ENCODE measurements around the gene RNF141.

Gene RNF141

DNA sequence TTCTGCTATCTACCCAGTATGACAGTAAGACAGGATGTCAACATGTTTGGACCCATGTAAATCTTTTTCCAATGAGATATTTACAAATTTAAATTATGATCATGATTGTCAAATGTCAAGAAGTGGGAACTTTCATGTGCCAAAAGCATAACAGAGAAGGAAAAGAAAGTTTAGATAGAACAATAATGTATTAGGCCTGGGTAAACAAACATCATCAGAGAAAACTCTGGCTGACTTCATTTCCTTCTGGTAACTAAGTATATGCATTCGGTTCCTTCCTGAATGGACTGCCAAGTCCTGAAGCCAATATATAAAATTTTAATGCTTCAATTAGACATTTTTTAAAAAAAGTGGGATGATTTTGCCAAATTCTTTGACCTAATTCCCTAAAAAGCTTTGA lies 16.5 kb downstream of the RNF141 start:
- no peak for TF ChIP-seq POLR2A (IDR thresholded peaks at IDR 0.05; ENCODE audit: low read depth, low read length)
- DNase-seq (ENCODE audit: insufficient read length, low spot score) (no peak), FAIRE-seq (no peak)

DNA sequence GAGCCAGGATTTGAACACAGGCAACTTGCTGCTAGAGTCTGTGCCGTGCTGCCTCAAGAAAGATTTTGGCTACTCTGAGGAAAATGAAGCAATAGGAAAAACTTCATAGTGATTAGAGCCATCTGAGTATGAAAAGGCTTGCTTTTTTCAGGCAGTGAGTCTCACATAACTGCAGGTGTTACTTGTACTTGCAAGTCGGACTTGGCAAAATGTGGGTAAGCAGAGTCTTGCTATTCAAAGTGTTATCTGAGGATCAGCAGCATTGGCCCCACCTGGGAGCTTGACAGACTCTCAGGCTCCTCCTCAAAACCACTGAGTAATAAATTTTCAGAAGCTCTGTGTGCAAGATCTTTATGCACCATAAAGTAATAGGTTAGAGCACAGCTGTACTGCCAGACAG lies 18.1 kb downstream of the RNF141 start:
- DNase-seq (ENCODE audit: insufficient read length, low spot score): no peak
- TF ChIP-seq POLR2A (IDR thresholded peaks at IDR 0.05; ENCODE audit: low read depth, low read length): no peak
- no peak for FAIRE-seq

DNA sequence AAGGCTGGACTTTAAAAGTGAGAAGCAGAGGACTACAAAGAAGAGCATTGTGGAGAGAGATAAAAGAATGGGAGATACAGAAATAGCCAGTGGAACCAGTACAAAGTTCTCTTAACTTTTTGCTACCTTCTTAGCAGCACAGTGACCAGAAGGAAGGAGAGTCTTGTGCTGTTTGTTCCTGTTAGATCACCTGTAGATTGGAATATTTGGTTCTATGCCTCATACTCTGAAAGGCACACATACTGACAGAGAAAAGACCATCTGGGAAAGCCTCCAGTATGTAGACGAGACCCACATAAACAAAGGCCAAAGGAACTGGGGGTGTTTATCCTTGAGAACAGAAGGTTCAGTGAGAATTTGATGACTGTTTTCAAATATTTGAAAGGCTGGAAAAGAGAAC lies 18.7 kb downstream of the RNF141 start:
- no peak for TF ChIP-seq POLR2A (IDR thresholded peaks at IDR 0.05; ENCODE audit: low read depth, low read length)
- FAIRE-seq: no peak
- DNase-seq (ENCODE audit: insufficient read length, low spot score): no peak

DNA sequence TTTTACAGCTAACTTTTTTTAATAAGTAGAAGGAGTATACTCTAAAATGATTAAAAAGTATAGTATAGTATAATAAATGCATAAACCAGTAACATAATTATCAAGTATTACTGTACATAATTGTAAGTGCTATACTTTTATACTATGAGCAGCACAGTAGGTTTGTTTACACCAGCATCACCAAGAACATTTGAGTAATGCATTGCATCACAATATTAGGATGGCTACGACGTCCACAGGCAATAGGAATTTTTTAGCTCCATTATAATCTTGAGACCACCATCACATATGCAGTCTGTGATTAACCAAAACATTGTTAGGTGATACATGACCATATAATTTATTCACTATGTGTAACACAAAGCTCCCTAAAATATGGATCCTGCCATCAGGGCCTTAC lies 20.4 kb downstream of the RNF141 start:
- TF ChIP-seq POLR2A (IDR thresholded peaks at IDR 0.05; ENCODE audit: low read depth, low read length): no peak
- DNase-seq (ENCODE audit: insufficient read length, low spot score) (no peak), FAIRE-seq (no peak)

DNA sequence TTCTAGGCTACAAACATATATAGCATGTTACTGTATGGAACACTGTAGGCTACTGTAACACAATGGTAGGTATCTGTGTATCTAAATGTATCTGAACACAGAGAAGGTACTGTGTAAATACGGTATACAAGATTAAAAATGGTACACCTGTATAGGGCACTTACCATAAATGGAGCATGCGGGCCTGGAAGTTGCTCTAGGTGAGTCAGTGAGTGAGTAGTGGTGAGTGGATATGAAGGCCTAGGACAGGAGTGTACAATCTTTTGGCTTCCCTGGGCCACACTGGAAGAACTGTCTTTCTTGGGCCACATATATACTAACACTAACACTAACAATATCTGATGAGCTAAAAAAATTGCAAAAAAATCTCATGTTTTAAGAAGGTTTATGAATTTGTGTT lies 21.4 kb downstream of the RNF141 start:
- no peak for TF ChIP-seq POLR2A (IDR thresholded peaks at IDR 0.05; ENCODE audit: low read depth, low read length)
- DNase-seq (ENCODE audit: insufficient read length, low spot score) (no peak), FAIRE-seq (no peak)

DNA sequence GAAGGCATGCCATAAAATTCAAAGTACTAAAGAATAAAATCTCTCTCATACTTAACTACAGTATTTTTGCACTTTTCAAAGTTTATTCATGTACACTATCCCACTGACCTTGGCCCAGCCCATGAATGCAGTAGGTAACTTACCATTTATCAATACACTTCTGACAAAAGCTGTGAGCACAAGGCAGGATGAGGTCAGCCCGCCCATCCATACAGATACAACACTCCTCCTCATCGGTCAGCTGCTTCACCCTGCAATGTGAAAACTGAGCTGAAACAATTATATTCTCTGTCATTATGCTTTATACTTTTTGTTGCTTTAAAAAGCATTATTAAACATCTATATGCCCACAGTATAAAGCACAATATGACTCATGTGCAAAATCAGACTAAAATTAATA lies 22.1 kb downstream of the RNF141 start:
- FAIRE-seq (no peak), DNase-seq (ENCODE audit: insufficient read length, low spot score) (no peak)
- TF ChIP-seq POLR2A (IDR thresholded peaks at IDR 0.05; ENCODE audit: low read depth, low read length): no peak

DNA sequence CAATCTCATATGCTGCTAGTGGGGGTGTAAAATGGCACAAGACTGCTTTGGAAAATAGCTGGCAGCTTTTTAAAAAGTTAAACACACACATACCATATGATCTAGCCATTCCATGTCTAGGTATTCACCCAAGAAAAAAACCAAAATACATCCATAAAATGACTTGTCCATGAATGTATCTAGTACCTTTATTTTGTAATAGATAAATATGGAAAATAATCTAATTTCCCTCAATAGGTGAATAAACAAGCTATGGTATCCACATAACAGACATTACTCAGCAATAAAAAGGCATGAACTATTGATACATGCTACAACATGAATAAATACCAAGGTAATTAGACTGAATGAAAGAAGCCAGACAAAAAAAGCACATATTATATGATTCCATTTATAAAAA lies 22.9 kb downstream of the RNF141 start:
- FAIRE-seq (no peak), DNase-seq (ENCODE audit: insufficient read length, low spot score) (no peak)
- no peak for TF ChIP-seq POLR2A (IDR thresholded peaks at IDR 0.05; ENCODE audit: low read depth, low read length)

DNA sequence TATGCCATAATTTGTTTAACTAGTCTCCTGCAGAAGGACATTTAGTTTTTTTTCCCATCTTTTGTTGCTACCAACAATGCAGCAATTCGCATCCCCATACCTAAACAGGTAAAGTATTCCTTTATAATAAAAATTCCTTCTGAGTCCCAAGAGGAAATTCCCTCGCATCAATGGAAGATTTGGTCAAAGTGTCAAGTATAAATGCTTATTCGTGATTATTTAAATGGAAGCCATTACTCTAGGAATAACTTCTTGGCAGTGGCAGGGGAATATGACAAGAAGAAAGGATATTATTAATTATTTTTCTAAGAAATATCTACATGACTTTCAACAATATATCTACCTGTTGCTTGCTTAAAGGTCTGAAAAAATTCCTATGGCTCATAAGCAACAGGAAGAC lies 25.6 kb downstream of the RNF141 start:
- FAIRE-seq (no peak), DNase-seq (ENCODE audit: insufficient read length, low spot score) (no peak)
- TF ChIP-seq POLR2A (IDR thresholded peaks at IDR 0.05; ENCODE audit: low read depth, low read length): no peak

DNA sequence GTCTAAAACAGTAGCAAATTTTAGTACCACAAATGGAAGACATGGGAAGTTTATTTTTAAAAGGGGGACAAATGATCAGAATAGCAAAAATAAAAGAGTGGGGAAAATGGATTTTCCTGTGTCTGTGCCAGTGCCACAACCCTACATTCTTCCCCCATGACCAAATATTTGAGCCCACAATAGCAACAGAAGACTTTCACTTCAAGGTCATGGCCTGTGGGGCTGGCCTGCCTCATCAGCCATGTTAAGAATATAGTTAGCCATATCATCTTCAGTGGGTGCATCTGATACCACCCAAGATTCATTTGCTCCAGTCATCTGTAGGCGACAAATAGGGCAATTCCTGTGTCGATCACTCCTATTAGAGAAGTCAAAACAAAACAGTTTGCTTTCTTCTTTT lies 26.3 kb downstream of the RNF141 start:
- DNase-seq (ENCODE audit: insufficient read length, low spot score): no peak
- FAIRE-seq: no peak

DNA sequence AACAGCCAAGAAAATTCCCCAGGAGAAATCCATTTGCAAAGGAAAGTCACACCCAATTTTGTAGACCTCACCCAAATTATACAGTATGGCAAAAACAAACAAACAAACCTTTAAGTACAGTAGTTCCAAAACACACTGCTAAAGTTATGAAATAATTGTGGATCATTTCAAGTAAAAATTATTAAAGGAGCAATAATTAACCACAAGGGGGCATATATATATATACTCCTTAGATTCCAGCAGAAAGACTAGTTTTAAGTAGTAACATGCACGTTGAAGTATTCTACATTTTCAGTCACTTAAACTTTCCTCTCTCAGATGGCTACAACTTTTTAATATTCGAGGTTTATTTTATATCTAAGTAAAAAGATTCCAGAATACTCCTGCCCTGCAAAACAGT lies 26.8 kb downstream of the RNF141 start:
- DNase-seq (ENCODE audit: insufficient read length, low spot score) (no peak), FAIRE-seq (no peak)
- TF ChIP-seq POLR2A (IDR thresholded peaks at IDR 0.05; ENCODE audit: low read depth, low read length): no peak

More for the DNA sequence above, 26.3 kb downstream of the RNF141 start:
- no peak for TF ChIP-seq POLR2A (IDR thresholded peaks at IDR 0.05; ENCODE audit: low read depth, low read length)

DNA sequence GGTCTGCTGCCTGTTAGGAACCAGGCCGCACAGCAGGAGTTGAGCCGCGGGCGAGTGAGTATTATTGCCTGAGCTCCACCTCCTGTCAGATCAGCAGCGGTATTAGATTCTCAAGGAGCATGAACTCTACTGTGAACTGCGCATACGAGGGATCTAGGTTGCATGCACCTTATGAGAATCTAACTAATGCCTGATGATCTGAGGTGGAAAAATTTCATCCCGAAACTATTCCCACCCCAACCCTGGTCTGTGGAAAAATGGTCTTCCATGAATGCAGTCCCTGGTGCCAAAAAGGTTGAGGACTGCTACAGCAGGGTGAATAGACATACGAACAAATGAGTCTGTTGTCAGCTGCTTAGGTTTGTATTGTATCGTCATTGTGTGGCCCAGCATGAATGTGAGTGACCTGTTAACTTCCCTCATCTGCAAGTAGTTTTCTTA lies 29.8 kb downstream of the RNF141 start:
- no peak for DNase-seq (ENCODE audit: insufficient read length, low spot score)
- no peak for FAIRE-seq
- TF ChIP-seq POLR2A (IDR thresholded peaks at IDR 0.05; ENCODE audit: low read depth, low read length): no peak

DNA sequence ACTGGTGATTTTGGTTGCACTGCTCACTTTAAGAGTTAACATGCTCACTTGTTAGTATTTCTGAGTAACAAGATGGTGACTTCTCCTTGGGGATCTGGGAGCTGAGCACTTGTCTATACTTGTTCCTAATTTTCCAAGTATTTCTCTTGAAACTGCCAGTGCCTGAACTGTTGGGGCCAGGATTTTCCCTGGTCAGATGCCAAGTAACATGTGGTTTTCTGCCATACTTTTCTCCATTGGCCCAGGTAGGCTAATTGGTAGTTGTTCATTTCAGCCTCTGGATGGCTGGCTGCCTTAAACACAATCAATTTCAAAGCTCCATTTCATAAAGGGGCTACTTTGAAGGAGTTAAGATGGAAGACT lies 35.0 kb downstream of the RNF141 start:
- no peak for DNase-seq (ENCODE audit: insufficient read length, low spot score)
- FAIRE-seq: no peak
- TF ChIP-seq POLR2A (IDR thresholded peaks at IDR 0.05; ENCODE audit: low read depth, low read length): no peak

DNA sequence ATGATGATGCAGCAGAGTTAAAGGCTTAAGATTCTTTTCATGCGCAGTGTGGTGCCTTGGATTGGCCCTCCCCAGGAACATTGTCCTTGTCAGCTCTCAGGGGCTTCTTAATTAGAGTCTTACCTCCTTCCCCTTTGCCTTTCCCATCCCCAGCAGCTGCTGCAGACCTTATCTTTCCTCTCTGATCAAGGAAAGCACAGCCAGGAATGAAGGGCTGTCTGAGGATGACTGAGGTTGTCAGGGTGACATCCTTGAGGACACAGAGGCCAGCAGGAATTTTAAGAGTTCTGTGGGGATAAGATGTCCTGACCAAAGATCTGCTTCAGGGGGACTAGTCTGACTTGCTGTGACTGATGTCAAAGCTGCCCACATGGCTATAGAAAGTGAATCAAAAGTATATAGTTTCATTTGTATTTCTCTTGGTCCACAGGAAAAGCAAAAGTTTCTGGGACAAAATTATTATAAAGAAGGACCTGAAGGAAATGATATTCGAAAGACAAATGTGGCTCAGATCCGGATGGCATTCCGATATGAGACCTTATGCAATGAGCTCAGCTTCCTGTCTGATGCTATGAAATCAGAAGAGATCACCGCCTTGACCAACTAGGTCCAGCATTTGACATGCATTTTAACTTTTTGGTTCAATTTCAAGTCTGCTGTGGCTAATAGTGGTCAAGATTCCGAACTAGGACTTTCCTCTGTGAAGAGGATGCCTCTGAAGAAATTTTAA lies 35.5 kb downstream of the RNF141 start:
- no peak for FAIRE-seq

DNA sequence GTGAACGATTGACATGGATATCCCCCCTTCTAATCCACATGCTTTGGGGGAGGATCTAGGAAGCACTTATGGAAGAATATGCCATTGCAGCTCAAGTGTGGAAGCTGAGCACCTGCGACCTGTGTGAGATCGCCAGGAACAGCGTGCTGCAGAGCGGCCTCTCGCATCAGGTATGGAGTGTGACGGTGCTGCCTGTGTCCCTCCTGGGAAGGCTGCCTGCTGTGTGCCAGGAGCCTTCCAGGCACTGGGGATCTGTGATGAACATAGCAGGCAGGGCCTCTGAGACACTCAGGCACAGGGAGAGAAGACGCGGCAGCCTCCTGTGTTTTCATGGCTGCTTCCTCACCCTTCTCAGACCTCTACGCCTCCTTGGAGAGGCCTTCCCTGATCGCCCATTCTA lies 36.5 kb downstream of the RNF141 start:
- FAIRE-seq (no peak), DNase-seq (ENCODE audit: insufficient read length, low spot score) (no peak)
- no peak for TF ChIP-seq POLR2A (IDR thresholded peaks at IDR 0.05; ENCODE audit: low read depth, low read length)

More for the DNA sequence above, 35.5 kb downstream of the RNF141 start:
- no peak for DNase-seq (ENCODE audit: insufficient read length, low spot score)
- TF ChIP-seq POLR2A (IDR thresholded peaks at IDR 0.05; ENCODE audit: low read depth, low read length): no peak

DNA sequence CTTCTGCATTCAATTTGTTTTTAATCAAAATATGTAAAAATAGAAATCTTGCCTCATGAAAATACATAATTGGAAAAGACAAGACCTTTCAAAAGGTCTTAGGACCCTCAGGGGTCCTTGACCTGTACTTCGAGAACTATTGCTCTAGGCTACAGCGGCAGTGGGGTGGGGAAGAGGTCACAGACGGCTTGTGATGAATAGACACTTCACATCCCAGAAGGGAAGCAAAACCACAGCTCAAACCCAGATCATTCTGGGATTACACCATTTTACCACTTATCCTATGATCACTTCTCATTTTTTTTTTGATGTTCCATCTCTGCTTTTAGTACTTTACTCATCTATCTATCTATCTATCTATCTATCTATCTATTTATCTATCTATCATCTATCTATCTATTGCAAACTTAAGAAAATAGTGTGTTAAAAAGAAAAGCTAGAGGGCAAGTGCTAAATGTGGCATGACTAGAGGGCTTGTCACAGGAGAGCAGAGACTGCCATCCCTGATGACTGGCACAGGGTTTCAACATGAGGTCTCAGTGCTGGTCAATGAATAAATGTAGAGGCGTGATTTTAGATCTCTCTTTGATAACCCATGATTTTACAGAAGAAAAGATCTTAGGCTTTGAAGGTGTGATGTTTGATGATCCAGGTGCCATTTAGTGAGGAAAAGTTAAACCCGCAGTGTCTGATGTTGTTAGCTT lies 37.1 kb downstream of the RNF141 start:
- TF ChIP-seq POLR2A (IDR thresholded peaks at IDR 0.05; ENCODE audit: low read depth, low read length): no peak
- FAIRE-seq (no peak), DNase-seq (ENCODE audit: insufficient read length, low spot score) (no peak)
